GM19463 (cell line): Measurements from ENCODE around the gene G0S2.

ENCODE experiments used
- ATAC-seq: cut with Tn5 transposase; IDR thresholded peaks from one replicate; pipeline ENCODE4 v1.9.1; 2021; ENCODE audit warnings: mild to moderate bottlenecking, moderate library complexity; ENCODE audit not compliant: unreplicated experiment

The G0S2 gene

DNA sequence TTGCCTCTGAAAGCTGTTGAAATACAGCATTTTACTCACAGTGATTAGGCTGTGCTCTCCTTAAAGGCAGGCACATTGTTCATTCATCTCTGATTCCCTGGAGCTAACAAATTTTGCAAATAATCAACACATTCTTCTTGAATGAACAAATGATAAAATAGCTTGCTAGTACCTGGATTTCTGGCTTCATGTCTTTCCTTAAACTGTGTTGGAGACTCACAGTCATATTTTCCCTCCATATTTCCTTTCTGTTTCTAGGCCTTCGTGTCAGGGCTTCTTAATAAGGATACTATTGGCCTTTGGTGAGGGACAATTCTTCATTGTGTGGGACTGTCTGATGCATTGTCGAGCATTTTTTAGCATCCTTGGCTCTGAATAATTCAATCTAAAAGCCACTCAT, 39.1 kb downstream of the G0S2 start:
- ATAC-seq: no peak

DNA sequence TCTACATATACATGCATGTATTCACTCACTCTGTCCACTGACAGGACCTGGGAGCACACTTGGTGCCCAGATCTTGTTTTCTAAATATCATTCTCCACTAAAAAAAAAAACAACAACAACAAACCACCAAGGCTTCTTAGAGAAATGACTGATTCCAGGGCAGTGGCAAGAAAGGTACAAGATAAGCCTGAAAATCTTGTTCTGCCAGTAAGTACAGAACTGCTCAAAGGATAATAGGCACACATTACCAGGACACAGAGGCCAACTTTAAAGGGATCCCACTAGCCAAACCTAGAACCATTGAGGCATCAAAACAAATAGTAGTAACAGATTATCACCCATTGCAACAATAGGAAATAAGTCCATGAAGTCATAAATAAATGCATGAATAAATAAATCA, 40.1 kb downstream of the G0S2 start:
- ATAC-seq: no peak

DNA sequence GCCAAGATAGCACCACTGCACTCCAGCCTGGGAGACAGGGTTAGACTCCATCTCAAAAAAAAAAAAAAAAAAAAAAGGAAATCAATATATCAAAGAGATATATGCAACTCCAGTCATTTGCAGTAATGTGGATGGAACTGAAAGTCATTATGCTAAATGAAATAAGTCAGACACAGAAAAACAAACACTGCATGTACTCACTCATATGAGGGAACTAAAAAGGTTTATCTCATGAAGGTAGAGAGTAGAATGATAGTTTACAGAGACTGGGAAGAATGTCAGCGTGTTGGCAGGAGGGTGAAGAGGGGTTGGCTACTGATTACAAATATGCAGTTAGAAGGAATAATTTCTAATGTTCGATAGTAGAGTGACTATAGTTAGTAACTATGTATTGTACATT, 42.6 kb downstream of the G0S2 start:
- no peak for ATAC-seq

DNA sequence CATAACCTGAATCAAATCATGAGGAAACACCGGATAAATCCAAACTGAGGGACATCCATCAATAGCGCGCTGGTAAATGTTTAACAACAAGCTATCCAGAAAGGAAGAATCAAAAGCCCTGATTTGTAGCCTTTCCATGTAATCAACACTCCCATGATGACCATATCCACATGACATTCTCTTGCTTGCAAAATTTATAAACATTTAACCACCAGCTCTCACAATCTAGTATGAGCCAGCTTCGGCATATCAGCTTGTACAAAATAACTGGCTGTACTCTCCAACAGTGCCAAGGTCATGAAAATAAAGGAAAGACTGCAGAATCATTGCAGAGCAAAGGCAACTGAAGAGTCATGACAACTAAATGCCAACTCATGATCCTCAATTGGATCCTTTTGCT, 45.1 kb downstream of the G0S2 start:
- ATAC-seq: no peak

DNA sequence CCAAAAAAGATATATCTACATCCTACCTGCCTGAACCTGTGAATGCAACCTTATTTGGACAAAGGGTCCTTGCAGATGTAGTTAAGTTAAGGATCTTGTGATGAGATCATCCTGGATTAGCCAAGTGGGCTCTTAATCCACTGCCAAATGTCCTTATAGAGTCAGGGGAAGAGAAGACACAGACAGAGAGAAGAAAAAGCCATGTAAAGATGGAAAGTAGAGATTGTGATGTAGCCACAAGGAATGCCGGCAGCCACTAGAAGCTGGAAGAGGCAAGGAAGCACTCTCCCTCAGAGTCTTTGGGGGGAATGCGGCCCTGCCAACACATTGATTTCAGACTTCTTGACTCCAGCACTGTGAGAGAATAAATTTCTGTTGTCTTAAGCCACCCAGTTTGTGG, 45.6 kb downstream of the G0S2 start:
- no peak for ATAC-seq

DNA sequence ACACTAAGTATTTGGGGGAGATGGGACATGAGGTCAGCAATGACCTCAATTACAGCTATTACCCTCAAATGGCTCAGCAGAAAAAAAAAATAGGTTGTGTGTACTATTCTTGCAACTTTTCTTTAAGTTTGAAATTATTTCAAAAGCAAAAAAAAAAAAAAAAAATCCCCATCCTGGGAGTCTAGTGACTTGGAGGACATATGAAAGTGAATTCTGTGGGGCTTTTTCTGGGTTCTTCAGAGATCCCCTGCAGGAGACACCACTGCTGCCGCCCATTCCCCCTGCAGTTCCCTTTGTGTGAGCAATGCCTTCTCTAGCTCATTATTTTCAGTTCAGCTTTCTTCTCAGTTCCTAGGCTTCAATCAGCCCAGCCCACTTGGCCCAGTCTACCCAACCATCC, 46.1 kb downstream of the G0S2 start:
- no peak for ATAC-seq

DNA sequence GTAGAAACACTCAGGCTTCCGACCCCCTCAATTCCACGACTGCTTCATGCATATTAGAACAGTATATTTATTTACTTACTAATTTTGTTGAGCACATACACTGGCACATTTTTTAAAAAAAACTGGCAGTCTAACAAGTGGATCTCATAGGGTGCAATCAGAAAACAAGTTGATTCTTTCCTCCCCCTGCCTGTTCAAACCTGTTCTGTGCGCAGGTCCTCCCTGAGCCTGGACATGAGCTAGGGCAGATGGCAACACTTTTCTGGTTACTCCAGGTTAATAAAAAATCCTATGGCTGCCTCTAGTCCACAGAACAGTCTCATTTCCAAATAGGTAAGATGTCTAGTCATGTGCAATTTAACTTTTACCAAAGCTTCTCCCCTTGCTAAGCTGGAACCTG, 48.1 kb downstream of the G0S2 start:
- ATAC-seq: no peak

DNA sequence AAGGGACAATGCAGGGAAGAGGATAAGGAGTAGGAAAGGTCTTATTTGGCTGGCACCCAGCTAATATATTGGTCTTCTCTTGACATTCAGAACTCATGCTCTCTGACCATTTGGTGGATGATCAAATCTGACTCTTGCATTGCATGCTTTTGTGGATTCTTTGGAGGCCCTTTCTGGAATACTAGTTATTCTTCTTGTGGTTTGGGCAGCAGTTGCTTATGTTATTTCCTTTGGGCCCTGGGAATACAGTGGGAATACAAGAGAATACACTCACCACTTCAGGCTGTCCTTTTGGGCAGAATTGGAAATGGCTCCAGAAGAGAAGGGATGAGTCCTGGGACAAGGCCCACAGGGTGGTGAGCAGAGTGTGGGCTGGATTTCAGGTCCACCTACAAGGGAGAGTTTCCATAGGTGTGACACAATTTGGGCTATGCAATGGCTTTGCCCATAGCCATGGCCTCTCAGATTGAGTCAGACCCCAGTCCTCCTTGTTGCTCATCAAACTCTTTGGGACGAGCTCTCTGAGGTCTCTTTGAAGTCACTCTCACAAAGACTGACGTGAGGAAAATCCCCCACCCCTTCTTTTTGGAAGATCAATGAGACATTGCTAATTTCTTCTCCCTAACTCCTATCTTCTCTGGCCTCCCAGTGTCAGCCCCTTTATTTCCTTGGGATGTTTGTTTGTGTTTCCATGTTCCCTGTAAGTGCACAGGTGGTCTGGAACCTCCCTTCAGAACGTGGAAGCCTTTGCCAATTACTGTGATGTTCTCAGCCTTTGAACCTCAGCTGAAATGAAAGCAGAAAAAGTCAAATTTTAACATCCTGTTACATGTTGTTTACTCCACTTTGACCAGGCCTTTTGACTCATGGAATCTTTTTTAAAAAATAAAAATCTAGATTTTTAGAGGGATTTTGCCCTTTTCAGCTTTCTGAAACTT, 48.8 kb downstream of the G0S2 start:
- ATAC-seq: peak; percentile 74
